Heart left ventricle (tissue), 16 donors: ENCODE results near the gene P4HTM. TPM values are rescaled to one million over a fixed set of nuclear protein-coding genes. Genes with fewer than 3 reads are reported as not detected.
A peak's percentile ranks its signal among the peaks of the same experiment; 100 is the strongest.

Experiments
- ATAC-seq, 4 donors: fragments of 200-7000 bp; cut with Tn5 transposase; one replicate each; pipeline ENCODE4 v1.9.1; 2020 to 2022; ENCODE audit warnings: moderate library complexity in 4 of 4, mild to moderate bottlenecking in 3 of 4, moderate number of reproducible peaks in 1 of 4
- DNase-seq, 5 donors: peaks; one replicate each; pipeline ENCODE4 v3.0.0-alpha.2; 2020
- H3K27ac ChIP-seq, 12 donors: fragments of 200-600 bp; sonication (generic) in 4 of 12; one replicate each; pipeline versions ENCODE4 v1.5.0 to v1.8.0; 2016 to 2022; ENCODE audit warnings: mild to moderate bottlenecking in 2 of 12
- H3K27me3 ChIP-seq, 9 donors: fragments of 200-600 bp; sonication (generic) in 2 of 9; one replicate each; pipeline versions ENCODE4 v1.5.1 to v1.8.0; 2016 to 2022; ENCODE audit warnings: mild to moderate bottlenecking in 3 of 9
- H3K36me3 ChIP-seq, 9 donors: fragments of 200-600 bp; sonication (generic) in 2 of 9; one replicate each; pipeline versions ENCODE4 v1.5.0 to v1.8.0; 2018 to 2022; ENCODE audit warnings: mild to moderate bottlenecking in 2 of 9
- H3K4me1 ChIP-seq, 12 donors: fragments of 200-600 bp; sonication (generic) in 4 of 12; one replicate each; pipeline versions ENCODE4 v1.5.0 to v1.8.0; 2016 to 2022; ENCODE audit warnings: mild to moderate bottlenecking in 3 of 12
- H3K4me3 ChIP-seq, 12 donors: fragments of 200-600 bp; sonication (generic) in 4 of 12; one replicate each; pipeline versions ENCODE4 v1.5.0 to v1.8.0; 2017 to 2022; ENCODE audit warnings: mild to moderate bottlenecking in 9 of 12, moderate library complexity in 4 of 12
- H3K9me3 ChIP-seq, 12 donors: fragments of 200-600 bp; sonication (generic) in 4 of 12; one replicate each; pipeline versions ENCODE4 v1.5.0 to v1.8.0; 2016 to 2022; ENCODE audit warnings: mild to moderate bottlenecking in 1 of 12
- CTCF ChIP-seq, 12 donors: fragments of 200-600 bp; sonication (generic) in 4 of 12; IDR thresholded peaks; one replicate each; pipeline versions ENCODE4 v1.5.0 to v1.8.0; 2018 to 2022; ENCODE audit warnings: antibody characterized with exemption in 12 of 12, mild to moderate bottlenecking in 5 of 12
- POLR2A ChIP-seq, 2 donors: fragments of 450-650 bp; IDR thresholded peaks; one replicate each; pipeline ENCODE4 v1.6.1; 2017; ENCODE audit warnings: antibody characterized with exemption in 2 of 2, mild to moderate bottlenecking in 2 of 2, moderate library complexity in 2 of 2
- WGBS, 4 donors: extraction: QIAGEN DNeasy Blood & Tissue Kit in 2 of 4; methylation state at CpG; one replicate each; pipeline versions ENCODE4 v1.1.5 to v1.1.7; 2013 to 2018; 5-methylcytosine and 5-hydroxymethylcytosine counted together
- intact Hi-C, 10 donors: fragments of 100-400 bp; cut with DNase I; formaldehyde crosslinking; loops; one replicate each; pipeline versions ENCODE4 v1.11.1 to v1.14.2; 2022
- polyA plus RNA-seq, 2 donors: library from polyadenylated mRNA; stranded (reverse); fragments of 200-250 nt; gene quantifications; one replicate each; pipeline ENCODE4 v1.2.3, GENCODE V29; 2013
- total RNA-seq, 9 donors: library from RNA; depleted of rRNA in 2 of 9; stranded (reverse); fragments of >200 nt in 2 of 9; fragmentation: NEBNext Ultra II Directional in 3 of 9; extraction: Animal tissue kit (Norgen Biotek cat#: 25700) in 3 of 9; gene quantifications; one replicate each; pipeline versions ENCODE4 v1.1.0 to v1.2.4, GENCODE V29; 2016 to 2023
- donor health status: ischemic (EF 13 %, LVEDD 7.1; RV severe dilation, severe dysfunction).
- donor health status: healthy with polysubstance abuse.
- donor health status: DM: no; HTN: yes; CAD: no.
- donor health status: DM: no; HTN: no; CAD: no.
- donor health status: ischemic (EF 25% LVEDD 6.9; RV normal size, moderate dysfunction).
- donor health status: ischemic (EF 25% LVEDD 5.7; RV mildly dilated, moderate dysfunction).
- donor health status: healthy.
- donor health status: DM: yes; HTN: yes; CAD: no.
- donor health status: ischemic (EF 35%, LVEDD 5.7; RV mildly dilated, moderate dysfunction).
- donor health status: nonischemic (EF 11% LVEDD 7.7; RV severe dilation, severe dysfunction).
- donor health status: DM: yes; HTN: yes; CAD: no.
- donor health status: PGD.
- donor health status: ischemic (EF 29% LVEDD 5.4; RV normal size, mild dysfunction).
- donor health status: nonischemic (EF 23%, LVEDD 6.1; RV moderate dilation, normal function).

The P4HTM gene
- total and polyA plus RNA-seq, 11 donors = 19.0 to 42.7 (median 33.9) TPM

GRCh38 chr3:48963591-48963990, 26.4 kb upstream of the P4HTM start:
- ATAC-seq (no peak), DNase-seq (no peak)
- Histone ChIP-seq H3K36me3 (peaks cover 0 to 92% (median 72%) of the 10 kb centered on the region in 9 donors), H3K4me3 (no peak overlapping the region), H3K27me3 (no peaks in the 10 kb centered on the region), H3K4me1 (no peaks in the 10 kb centered on the region), H3K9me3 (no peaks in the 10 kb centered on the region), H3K27ac (no peak overlapping the region)
- intact Hi-C loops = loop anchor here in 2 of 10 donors (10.0 kb wide), 2 partner anchors 89 to 351 kb away; no protein-coding TSS in a partner anchor
- TF ChIP-seq CTCF (IDR thresholded peaks at IDR 0.05) (no peak), POLR2A (IDR thresholded peaks at IDR 0.05) (no peak)
- WGBS, 4 donors = 67 to 84% (median 75%) methylated on average over 2 of the region's 2 CpGs

- no peak for TF ChIP-seq CTCF (IDR thresholded peaks at IDR 0.05)
- no peak for TF ChIP-seq POLR2A (IDR thresholded peaks at IDR 0.05)
- Histone ChIP-seq H3K27me3 (no peaks in the 10 kb centered on the region), H3K27ac (no peak overlapping the region), H3K4me1 (no peaks in the 10 kb centered on the region), H3K4me3 (no peak overlapping the region), H3K9me3 (no peaks in the 10 kb centered on the region), H3K36me3 (peaks cover 5 to 100% (median 97%) of the 10 kb centered on the region in 9 donors)
- DNase-seq (no peak), ATAC-seq (no peak)
- intact Hi-C loops = loop anchor here in 2 of 10 donors (10.0 kb wide), 2 partner anchors 92 to 348 kb away; no protein-coding TSS in a partner anchor
- 93 to 99% (median 95%) methylated on average over 3 of the region's 3 CpGs for WGBS, 4 donors
Measured at GRCh38 chr3:48966367-48966766, 23.7 kb upstream of the P4HTM start.

GRCh38 chr3:48966876-48967361, 23.1 kb upstream of the P4HTM start:
- peak in 3 of 4 donors; percentile 38 to 42 (median 41) for ATAC-seq
- Histone ChIP-seq H3K9me3 (no peaks in the 10 kb centered on the region), H3K36me3 (peaks cover 5 to 100% (median 98%) of the 10 kb centered on the region in 9 donors), H3K27me3 (no peaks in the 10 kb centered on the region), H3K4me3 (no peak overlapping the region), H3K27ac (no peak overlapping the region), H3K4me1 (no peaks in the 10 kb centered on the region)
- 77 to 87% (median 84%) methylated on average over 7 of the region's 7 CpGs for WGBS, 4 donors
- TF ChIP-seq POLR2A (IDR thresholded peaks at IDR 0.05) = no peak
- no peak for TF ChIP-seq CTCF (IDR thresholded peaks at IDR 0.05)
- intact Hi-C loops = loop anchor here in 2 of 10 donors (10.0 kb wide), 2 partner anchors 92 to 348 kb away; no protein-coding TSS in a partner anchor
- DNase-seq = no peak

- WGBS, 4 donors = 93 to 96% (median 95%) methylated on average over 6 of the region's 6 CpGs
- TF ChIP-seq POLR2A (IDR thresholded peaks at IDR 0.05) = no peak
- no peak for TF ChIP-seq CTCF (IDR thresholded peaks at IDR 0.05)
- no peak overlapping the region for H3K27ac ChIP-seq
Measured at GRCh38 chr3:48970586-48970985, 19.5 kb upstream of the P4HTM start.

More at GRCh38 chr3:48970586-48970985, 19.5 kb upstream of the P4HTM start:
- Histone ChIP-seq H3K36me3 (peaks cover 8 to 100% (median 98%) of the 10 kb centered on the region in 9 donors), H3K9me3 (no peaks in the 10 kb centered on the region), H3K4me3 (no peak overlapping the region), H3K27me3 (no peaks in the 10 kb centered on the region), H3K4me1 (no peaks in the 10 kb centered on the region)
- DNase-seq = no peak
- no peak for ATAC-seq
- intact Hi-C loops = no loop called here
